ENCODE data around the gene NCK2. TPM values are rescaled to one million over a fixed set of nuclear protein-coding genes. Genes with fewer than 3 reads are reported as not detected.
A peak's percentile ranks its signal among the peaks of the same experiment; 100 is the strongest.

Gene NCK2
- total and polyA plus RNA-seq, 2 of the 4 experiments (the other 2 are of a cell fraction): 15.8 to 22.2 TPM

DNA sequence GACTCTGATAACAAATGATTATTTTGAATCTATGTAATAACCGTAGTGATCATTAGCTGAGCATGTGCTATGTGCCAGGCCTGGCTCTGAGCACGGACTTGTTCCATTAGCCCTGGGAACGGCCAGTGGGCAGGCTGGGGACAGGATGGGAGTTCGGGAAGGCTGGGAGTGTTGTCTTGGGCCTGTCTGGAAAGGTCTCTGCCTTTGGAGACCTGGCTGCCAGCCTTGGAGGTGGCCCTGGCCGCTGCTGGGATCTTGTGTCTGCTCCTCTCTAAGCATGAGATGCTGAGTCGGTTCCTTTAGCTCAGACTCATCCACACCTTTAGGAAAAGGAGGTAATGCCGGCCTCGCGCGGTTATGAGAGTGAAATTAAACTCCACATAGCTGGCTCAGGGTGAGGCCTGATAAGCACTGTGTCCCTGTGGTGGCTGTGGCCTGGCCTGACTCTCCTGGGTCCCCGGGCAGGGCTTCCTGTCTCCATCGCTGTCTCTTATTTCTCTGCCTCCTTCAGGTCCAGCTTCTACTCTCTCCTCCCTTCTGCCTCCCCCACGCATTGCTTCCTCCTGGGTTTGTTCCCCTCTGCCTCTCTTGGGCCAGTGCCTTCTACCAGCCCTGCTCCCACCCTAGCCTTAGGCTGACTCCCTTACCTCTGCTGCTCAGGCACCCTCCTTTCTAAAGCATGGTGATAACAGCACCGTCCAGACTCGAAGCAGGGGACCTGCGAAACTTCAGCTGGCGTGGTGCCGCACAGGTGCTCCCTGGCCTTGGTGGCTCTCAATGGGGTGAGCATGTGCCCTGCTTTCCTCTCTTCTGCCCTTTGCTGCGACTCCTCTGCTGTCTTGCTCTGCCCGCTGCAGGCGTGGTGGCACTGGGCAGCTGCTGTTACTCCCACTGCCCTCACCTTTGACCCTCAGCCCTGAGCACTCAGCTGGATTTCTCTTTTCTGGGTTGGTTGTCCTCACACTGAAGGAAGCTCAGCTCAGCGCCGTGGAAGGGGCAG is 41.8 kb downstream of the NCK2 start:
- H4K5ac ChIP-seq (ENCODE audit: low read depth, low read length): no peak overlapping the region
- no peak for ATAC-seq (ENCODE audit: low read depth)
- no peak overlapping the region for H3K56ac ChIP-seq (ENCODE audit: extremely low read depth, insufficient read depth, low read length)
- intact Hi-C loops (cut with micrococcal nuclease): no loop called here
- no peak overlapping the region for H2BK20ac ChIP-seq (ENCODE audit: low read depth, low read length)
- DNase-seq: no peak
- H4K8ac ChIP-seq (ENCODE audit: low read depth in 2 of 2, low read length in 2 of 2): no peak overlapping the region
- H2BK15ac ChIP-seq (ENCODE audit: low read depth, low read length): no peak overlapping the region
- H2BK120ac ChIP-seq (ENCODE audit: low read depth, low read length): no peak overlapping the region
- no peak overlapping the region for H3K4me2 ChIP-seq (ENCODE audit: low read depth, low read length)
- H3K14ac ChIP-seq (replicated peaks; ENCODE audit: low read depth, low read length): 0 out of 2 replicates have a peak overlapping the region, but pooled peaks have one; percentile 23
- no peak overlapping the region for H2AK5ac ChIP-seq (ENCODE audit: low read depth, low read length)
- peaks cover 57% of the 10 kb centered on the region for H4K20me1 ChIP-seq (ENCODE audit: insufficient read depth, low read length)
- no peak overlapping the region for H3K9ac ChIP-seq (ENCODE audit: low read depth, low read length)
- H3K4me3 ChIP-seq (ENCODE audit: insufficient read depth, low read depth, low read length): no peak overlapping the region
- peaks cover 17% of the 10 kb centered on the region for H3K4me1 ChIP-seq (ENCODE audit: control insufficient read depth, insufficient read depth, low read length)
- H3K79me1 ChIP-seq (ENCODE audit: low read depth in 1 of 2, low read length in 2 of 2): peaks cover 66 to 77% of the 10 kb centered on the region in 2 experiments
- no peak overlapping the region for H3K23ac ChIP-seq (ENCODE audit: low read depth, low read length)
- no peak overlapping the region for H4K91ac ChIP-seq (ENCODE audit: insufficient read depth, low read depth, low read length)
- no peak overlapping the region for H2BK5ac ChIP-seq (ENCODE audit: low read depth, low read length, poor library complexity, severe bottlenecking)
- no peak overlapping the region for H3K4ac ChIP-seq (ENCODE audit: low read depth, low read length)
- H2AK9ac ChIP-seq (replicated peaks; ENCODE audit: low read depth, low read length, poor library complexity): no peak overlapping the region
- H3K27ac ChIP-seq (ENCODE audit: insufficient read depth, low read length): no peak overlapping the region
- H3K27me3 ChIP-seq (ENCODE audit: control insufficient read depth, insufficient read depth, low read length): no peaks in the 10 kb centered on the region
- in situ Hi-C loops (cut with MboI; ENCODE audit: low sequenced_read_pairs): loop anchor here (25.0 kb wide), 1 partner anchor 449 kb away; the partner anchor contains the start of genes C2orf49 and TGFBRAP1
- dilution Hi-C loops (cut with HindIII; ENCODE audit: low sequenced_read_pairs, unreplicated experiment): no loop called here
- CTCF ChIA-PET: no interaction called here
- H2AFZ ChIP-seq (replicated peaks; ENCODE audit: low read length, poor library complexity): no peak overlapping the region
- WGBS, 2 experiments (ENCODE audit: extremely low coverage in 2 of 2, insufficient read length in 1 of 2): 90% methylated on average over 12 of the region's 23 CpGs; no CpG with 5 or more reads in 1 of the 2 experiments
- peaks cover 1% of the 10 kb centered on the region for H3K36me3 ChIP-seq (ENCODE audit: control insufficient read depth, insufficient read depth, low read length)
- TF ChIP-seq ELK1 (IDR thresholded peaks at IDR 0.05; ENCODE audit: borderline replicate concordance, low read depth, low read length) (no peak), CEBPB (IDR thresholded peaks at IDR 0.05; ENCODE audit: low read depth, low read length) (no peak), SMC3 (IDR thresholded peaks at IDR 0.05; ENCODE audit: low read depth, low read length) (no peak), FOS (IDR thresholded peaks at IDR 0.05; ENCODE audit: low read depth, low read length) (no peak)
- peaks cover 26% of the 10 kb centered on the region for H3K9me1 ChIP-seq (ENCODE audit: insufficient read depth, low read length)
- H3K9me3 ChIP-seq (ENCODE audit: control insufficient read depth, insufficient read depth, low read length): no peaks in the 10 kb centered on the region
- no peak overlapping the region for H3K18ac ChIP-seq (ENCODE audit: low read depth, low read length)
- BruUV-seq (replicated peaks): no TSS peak
- POLR2A ChIA-PET (ENCODE audit: unreplicated experiment): no interaction called here

Measured in IMR-90 (cell line).